ENCODE measurements around the gene TMEM144.

TMEM144 gene

GRCh38 chr4:158300012-158300411, 89.7 kb downstream of the TMEM144 start:
- Histone ChIP-seq H3K4me3 (ENCODE audit: severe bottlenecking) (no peak overlapping the region), H3K4me1 (ENCODE audit: insufficient read depth, poor library complexity, severe bottlenecking) (peaks cover 13% of the 10 kb centered on the region)

GRCh38 chr4:158302076-158302866, 92.0 kb downstream of the TMEM144 start:
- TF ChIP-seq CTCF (IDR thresholded peaks at IDR 0.05; ENCODE audit: poor library complexity, severe bottlenecking) = no peak
- Histone ChIP-seq H3K4me1 (ENCODE audit: insufficient read depth, poor library complexity, severe bottlenecking) (peaks cover 13% of the 10 kb centered on the region), H3K27me3 (ENCODE audit: insufficient read depth, poor library complexity, severe bottlenecking) (no peaks in the 10 kb centered on the region), H3K27ac (ENCODE audit: poor library complexity, severe bottlenecking) (peak overlapping the region; percentile 69), H3K36me3 (ENCODE audit: low read depth) (no peaks in the 10 kb centered on the region; the same call in 1 of the 2 replicates), H3K4me3 (ENCODE audit: severe bottlenecking) (no peak overlapping the region), H3K9me3 (ENCODE audit: severe bottlenecking) (no peaks in the 10 kb centered on the region)
- ATAC-seq (ENCODE audit: low read depth) (peak; percentile 88), DNase-seq (ENCODE audit: low spot score) (peak; percentile 66)

More at GRCh38 chr4:158300012-158300411, 89.7 kb downstream of the TMEM144 start:
- no peak for ATAC-seq (ENCODE audit: low read depth)
- DNase-seq (ENCODE audit: low spot score) = no peak
- H3K9me3 ChIP-seq (ENCODE audit: severe bottlenecking) = no peaks in the 10 kb centered on the region
- H3K36me3 ChIP-seq (ENCODE audit: low read depth) = no peaks in the 10 kb centered on the region; the same call in 1 of the 2 replicates
- H3K27me3 ChIP-seq (ENCODE audit: insufficient read depth, poor library complexity, severe bottlenecking) = no peaks in the 10 kb centered on the region
- no peak overlapping the region for H3K27ac ChIP-seq (ENCODE audit: poor library complexity, severe bottlenecking)
- no peak for TF ChIP-seq CTCF (IDR thresholded peaks at IDR 0.05; ENCODE audit: poor library complexity, severe bottlenecking)

- peaks cover 13% of the 10 kb centered on the region for H3K4me1 ChIP-seq (ENCODE audit: insufficient read depth, poor library complexity, severe bottlenecking)
- TF ChIP-seq CTCF (IDR thresholded peaks at IDR 0.05; ENCODE audit: poor library complexity, severe bottlenecking) = no peak
- H3K9me3 ChIP-seq (ENCODE audit: severe bottlenecking) = no peaks in the 10 kb centered on the region
- no peak overlapping the region for H3K4me3 ChIP-seq (ENCODE audit: severe bottlenecking)
- H3K27ac ChIP-seq (ENCODE audit: poor library complexity, severe bottlenecking) = no peak overlapping the region
- DNase-seq (ENCODE audit: low spot score) (no peak), ATAC-seq (ENCODE audit: low read depth) (no peak)
- no peaks in the 10 kb centered on the region; the same call in 1 of the 2 replicates for H3K36me3 ChIP-seq (ENCODE audit: low read depth)
- H3K27me3 ChIP-seq (ENCODE audit: insufficient read depth, poor library complexity, severe bottlenecking) = no peaks in the 10 kb centered on the region
These were observed 94.4 kb downstream of the TMEM144 start for GRCh38 chr4:158304694-158305093.

Data from RWPE2 (cell line).